NCI-H2227 (cell line): Measurements from ENCODE around the gene RHOH.
"Not testable (repeated sequence)": the region's sequence is repeated elsewhere in the genome, so short reads cannot be mapped to it uniquely, and the experiment has no call there.

Experiments
- DNase-seq: peaks from one replicate; lab custom pipeline; 2025; ENCODE audit not compliant: unreplicated experiment; lab: John Stamatoyannopoulos, UW

The RHOH gene

GRCh38 chr4:40256817-40257216 is 60.0 kb downstream of the RHOH start:
- no peak for DNase-seq

- no peak for DNase-seq
Measured at GRCh38 chr4:40258627-40259026, 61.8 kb downstream of the RHOH start.

GRCh38 chr4:40261231-40262076 is 64.6 kb downstream of the RHOH start:
- DNase-seq: no peak

- no peak for DNase-seq
Measured at GRCh38 chr4:40262077-40262528, 65.3 kb downstream of the RHOH start.

- no peak for DNase-seq
Measured at GRCh38 chr4:40262861-40263260, 66.0 kb downstream of the RHOH start.

- peak; percentile 45 for DNase-seq
Measured at GRCh38 chr4:40264497-40264896, 67.7 kb downstream of the RHOH start.

GRCh38 chr4:40264995-40265909 is 68.4 kb downstream of the RHOH start:
- DNase-seq: peak; percentile 61

GRCh38 chr4:40265910-40266274 is 69.1 kb downstream of the RHOH start:
- DNase-seq: no peak

- DNase-seq: no peak
Measured at GRCh38 chr4:40269133-40269532, 72.3 kb downstream of the RHOH start.

- no peak for DNase-seq
Measured at GRCh38 chr4:40270609-40271008, 73.8 kb downstream of the RHOH start.

GRCh38 chr4:40275065-40275730 is 78.4 kb downstream of the RHOH start:
- DNase-seq: no peak

GRCh38 chr4:40276546-40276945 is 79.7 kb downstream of the RHOH start:
- no peak for DNase-seq

GRCh38 chr4:40280586-40280985 is 83.8 kb downstream of the RHOH start:
- no peak for DNase-seq

GRCh38 chr4:40281099-40281498 is 84.3 kb downstream of the RHOH start:
- DNase-seq: no peak

- DNase-seq: no peak
Measured at GRCh38 chr4:40281913-40282312, 85.1 kb downstream of the RHOH start.

GRCh38 chr4:40282857-40283256 is 86.0 kb downstream of the RHOH start:
- not testable (repeated sequence) for DNase-seq

- peak; percentile 9 for DNase-seq
Measured at GRCh38 chr4:40283413-40283812, 86.6 kb downstream of the RHOH start.

GRCh38 chr4:40283968-40284367 is 87.1 kb downstream of the RHOH start:
- DNase-seq: no peak

GRCh38 chr4:40285692-40286091 is 88.9 kb downstream of the RHOH start:
- DNase-seq: no peak

- DNase-seq: no peak
Measured at GRCh38 chr4:40288566-40288965, 91.7 kb downstream of the RHOH start.
